Measurements from ENCODE around the gene PDK3. TPM values are rescaled to one million over a fixed set of nuclear protein-coding genes. Genes with fewer than 3 reads are reported as not detected.

The PDK3 gene
- polyA plus RNA-seq, 1 of the 3 experiments (the other 2 are of a cell fraction), result 2.5 TPM

DNA sequence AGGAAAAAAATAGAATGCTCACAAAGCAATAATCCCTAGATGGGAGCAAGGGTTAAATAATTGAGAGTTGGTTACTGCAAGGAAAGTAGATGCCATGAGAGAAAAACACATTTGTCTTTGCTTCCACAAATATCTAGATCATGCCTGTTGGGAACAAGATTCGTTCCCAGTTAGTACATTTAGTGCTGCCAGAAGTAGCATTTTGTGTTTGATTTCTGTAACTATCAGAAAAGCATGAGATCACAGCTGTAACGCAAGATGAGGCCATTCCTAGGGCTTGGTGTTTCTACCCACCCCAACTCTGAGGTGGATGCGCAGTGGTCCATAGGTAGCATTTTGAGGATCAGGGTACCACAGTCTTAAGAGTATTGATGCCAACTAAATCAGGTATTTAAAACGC, 20.4 kb upstream of the PDK3 start:
- Histone ChIP-seq H3K4me3 (ENCODE audit: low read depth in 2 of 2, low read length in 1 of 2) (no peak overlapping the region), H3K27me3 (ENCODE audit: insufficient read depth) (peaks cover 12% of the 10 kb centered on the region; the same call in 1 of the 2 replicates), H3K4me2 (no peak overlapping the region), H4K20me1 (ENCODE audit: insufficient read depth) (no peaks in the 10 kb centered on the region), H3K4me1 (ENCODE audit: control insufficient read depth in 1 of 2, insufficient read depth in 2 of 2, low read depth in 1 of 2, low read length in 1 of 2) (no peaks in the 10 kb centered on the region), H3K9me3 (no peaks in the 10 kb centered on the region), H3K9ac (no peak overlapping the region), H3K9me2 (no peaks in the 10 kb centered on the region), H3K36me3 (replicated peaks in 1 of 2; ENCODE audit: control insufficient read depth in 1 of 2, insufficient read depth in 2 of 2, low read length in 1 of 2) (no peaks in the 10 kb centered on the region), H3K27ac (ENCODE audit: low read depth in 2 of 2, low read length in 1 of 2) (no peak overlapping the region), H2AFZ (ENCODE audit: low read depth) (no peak overlapping the region), H3F3A (replicated peaks; ENCODE audit: insufficient read depth) (no peaks in the 10 kb centered on the region), H3K79me2 (ENCODE audit: insufficient read depth) (no peaks in the 10 kb centered on the region)
- WGBS (ENCODE audit: low lambda C conversion rate), result 34% methylated on average over 4 of the region's 4 CpGs
- CTCF ChIA-PET, result interaction anchor here (0.9 to 1.3 kb wide), 2 partner anchors 48 to 700 kb away, joined by 3 read pairs; no protein-coding TSS in a partner anchor
- POLR2A ChIA-PET, result no interaction called here
- TF ChIP-seq SMC3 (IDR thresholded peaks at IDR 0.05; ENCODE audit: low read depth, low read length), result no peak
- TF ChIP-seq, protein P1, sequence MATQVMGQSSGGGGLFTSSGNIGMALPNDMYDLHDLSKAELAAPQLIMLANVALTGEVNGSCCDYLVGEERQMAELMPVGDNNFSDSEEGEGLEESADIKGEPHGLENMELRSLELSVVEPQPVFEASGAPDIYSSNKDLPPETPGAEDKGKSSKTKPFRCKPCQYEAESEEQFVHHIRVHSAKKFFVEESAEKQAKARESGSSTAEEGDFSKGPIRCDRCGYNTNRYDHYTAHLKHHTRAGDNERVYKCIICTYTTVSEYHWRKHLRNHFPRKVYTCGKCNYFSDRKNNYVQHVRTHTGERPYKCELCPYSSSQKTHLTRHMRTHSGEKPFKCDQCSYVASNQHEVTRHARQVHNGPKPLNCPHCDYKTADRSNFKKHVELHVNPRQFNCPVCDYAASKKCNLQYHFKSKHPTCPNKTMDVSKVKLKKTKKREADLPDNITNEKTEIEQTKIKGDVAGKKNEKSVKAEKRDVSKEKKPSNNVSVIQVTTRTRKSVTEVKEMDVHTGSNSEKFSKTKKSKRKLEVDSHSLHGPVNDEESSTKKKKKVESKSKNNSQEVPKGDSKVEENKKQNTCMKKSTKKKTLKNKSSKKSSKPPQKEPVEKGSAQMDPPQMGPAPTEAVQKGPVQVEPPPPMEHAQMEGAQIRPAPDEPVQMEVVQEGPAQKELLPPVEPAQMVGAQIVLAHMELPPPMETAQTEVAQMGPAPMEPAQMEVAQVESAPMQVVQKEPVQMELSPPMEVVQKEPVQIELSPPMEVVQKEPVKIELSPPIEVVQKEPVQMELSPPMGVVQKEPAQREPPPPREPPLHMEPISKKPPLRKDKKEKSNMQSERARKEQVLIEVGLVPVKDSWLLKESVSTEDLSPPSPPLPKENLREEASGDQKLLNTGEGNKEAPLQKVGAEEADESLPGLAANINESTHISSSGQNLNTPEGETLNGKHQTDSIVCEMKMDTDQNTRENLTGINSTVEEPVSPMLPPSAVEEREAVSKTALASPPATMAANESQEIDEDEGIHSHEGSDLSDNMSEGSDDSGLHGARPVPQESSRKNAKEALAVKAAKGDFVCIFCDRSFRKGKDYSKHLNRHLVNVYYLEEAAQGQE (IDR thresholded peaks at IDR 0.05; ENCODE audit: low read depth, low read length), result no peak
- TF ChIP-seq RAD21 (IDR thresholded peaks at IDR 0.05; ENCODE audit: low read length), result no peak
- TF ChIP-seq JUND (IDR thresholded peaks at IDR 0.05), result no peak
- no peak for DNase-seq

DNA sequence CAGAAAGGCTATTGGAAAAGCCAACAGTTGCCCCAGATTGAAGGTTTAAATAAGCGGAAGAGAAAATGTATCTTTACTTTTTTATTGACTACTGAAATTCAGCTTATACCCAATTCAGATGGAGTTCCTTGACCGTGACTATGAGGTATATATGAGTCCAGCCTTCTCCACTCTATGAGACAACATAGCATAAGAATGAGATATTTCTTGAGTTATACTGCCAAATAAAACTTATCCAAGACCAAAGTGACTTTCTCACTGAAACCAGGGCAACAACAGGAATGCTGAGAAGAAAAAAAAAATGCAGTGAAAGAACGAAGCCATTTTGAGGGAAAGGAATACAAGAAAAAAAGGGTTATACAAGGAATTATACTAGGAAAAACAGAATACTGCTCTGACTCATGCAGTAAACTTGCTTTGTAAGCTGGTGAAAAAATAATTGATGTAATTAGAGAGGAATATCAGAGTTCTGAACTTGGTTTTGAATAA, 16.3 kb upstream of the PDK3 start:
- Histone ChIP-seq H3K9me2 (no peaks in the 10 kb centered on the region), H3K4me1 (ENCODE audit: control insufficient read depth in 1 of 2, insufficient read depth in 2 of 2, low read depth in 1 of 2, low read length in 1 of 2) (no peaks in the 10 kb centered on the region), H3F3A (replicated peaks; ENCODE audit: insufficient read depth) (no peaks in the 10 kb centered on the region), H3K27me3 (ENCODE audit: insufficient read depth) (peaks cover 12% of the 10 kb centered on the region; the same call in 1 of the 2 replicates), H3K9me3 (no peaks in the 10 kb centered on the region), H3K36me3 (replicated peaks in 1 of 2; ENCODE audit: control insufficient read depth in 1 of 2, insufficient read depth in 2 of 2, low read length in 1 of 2) (no peaks in the 10 kb centered on the region), H3K4me2 (no peak overlapping the region), H3K4me3 (ENCODE audit: low read depth in 2 of 2, low read length in 1 of 2) (no peak overlapping the region), H4K20me1 (ENCODE audit: insufficient read depth) (no peaks in the 10 kb centered on the region), H3K27ac (ENCODE audit: low read depth in 2 of 2, low read length in 1 of 2) (no peak overlapping the region), H3K79me2 (ENCODE audit: insufficient read depth) (no peaks in the 10 kb centered on the region), H3K9ac (no peak overlapping the region), H2AFZ (ENCODE audit: low read depth) (no peak overlapping the region)
- DNase-seq, result no peak
- ChIA-PET CTCF (interaction anchor here (1.4 to 1.6 kb wide), 2 partner anchors 8 to 11 kb away, joined by 3 read pairs; no protein-coding TSS in a partner anchor), POLR2A (no interaction called here)
- WGBS (ENCODE audit: low lambda C conversion rate), result 28% methylated on average over 3 of the region's 3 CpGs
- TF ChIP-seq MXI1 (IDR thresholded peaks at IDR 0.05; ENCODE audit: low read depth, low read length) (no peak), EZH2phosphoT487 (IDR thresholded peaks at IDR 0.05; ENCODE audit: borderline replicate concordance, low read depth) (no peak), YY1 (IDR thresholded peaks at IDR 0.05; ENCODE audit: low read depth) (no peak), EP300 (IDR thresholded peaks at IDR 0.05; ENCODE audit: borderline replicate concordance in 1 of 2, low read depth in 1 of 2, low read length in 1 of 2) (no peak), NRF1 (IDR thresholded peaks at IDR 0.05; ENCODE audit: low read depth, low read length) (no peak), TCF12 (IDR thresholded peaks at IDR 0.05) (no peak), NFIC (IDR thresholded peaks at IDR 0.05; ENCODE audit: borderline replicate concordance) (no peak), SMC3 (IDR thresholded peaks at IDR 0.05; ENCODE audit: low read depth, low read length) (no peak), GABPA (IDR thresholded peaks at IDR 0.05; ENCODE audit: low read depth) (no peak)
- TF ChIP-seq, protein P2, sequence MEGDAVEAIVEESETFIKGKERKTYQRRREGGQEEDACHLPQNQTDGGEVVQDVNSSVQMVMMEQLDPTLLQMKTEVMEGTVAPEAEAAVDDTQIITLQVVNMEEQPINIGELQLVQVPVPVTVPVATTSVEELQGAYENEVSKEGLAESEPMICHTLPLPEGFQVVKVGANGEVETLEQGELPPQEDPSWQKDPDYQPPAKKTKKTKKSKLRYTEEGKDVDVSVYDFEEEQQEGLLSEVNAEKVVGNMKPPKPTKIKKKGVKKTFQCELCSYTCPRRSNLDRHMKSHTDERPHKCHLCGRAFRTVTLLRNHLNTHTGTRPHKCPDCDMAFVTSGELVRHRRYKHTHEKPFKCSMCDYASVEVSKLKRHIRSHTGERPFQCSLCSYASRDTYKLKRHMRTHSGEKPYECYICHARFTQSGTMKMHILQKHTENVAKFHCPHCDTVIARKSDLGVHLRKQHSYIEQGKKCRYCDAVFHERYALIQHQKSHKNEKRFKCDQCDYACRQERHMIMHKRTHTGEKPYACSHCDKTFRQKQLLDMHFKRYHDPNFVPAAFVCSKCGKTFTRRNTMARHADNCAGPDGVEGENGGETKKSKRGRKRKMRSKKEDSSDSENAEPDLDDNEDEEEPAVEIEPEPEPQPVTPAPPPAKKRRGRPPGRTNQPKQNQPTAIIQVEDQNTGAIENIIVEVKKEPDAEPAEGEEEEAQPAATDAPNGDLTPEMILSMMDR (IDR thresholded peaks at IDR 0.05), result no peak
- TF ChIP-seq, protein P3, sequence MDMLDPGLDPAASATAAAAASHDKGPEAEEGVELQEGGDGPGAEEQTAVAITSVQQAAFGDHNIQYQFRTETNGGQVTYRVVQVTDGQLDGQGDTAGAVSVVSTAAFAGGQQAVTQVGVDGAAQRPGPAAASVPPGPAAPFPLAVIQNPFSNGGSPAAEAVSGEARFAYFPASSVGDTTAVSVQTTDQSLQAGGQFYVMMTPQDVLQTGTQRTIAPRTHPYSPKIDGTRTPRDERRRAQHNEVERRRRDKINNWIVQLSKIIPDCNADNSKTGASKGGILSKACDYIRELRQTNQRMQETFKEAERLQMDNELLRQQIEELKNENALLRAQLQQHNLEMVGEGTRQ (IDR thresholded peaks at IDR 0.05; ENCODE audit: borderline replicate concordance, low read depth, low read length), result no peak

Data from SK-N-SH (cell line).